Ovary (tissue), 3 donors: ENCODE data around the gene CLDN9.

ENCODE experiments used
- EP300 ChIP-seq: sonication (generic); formaldehyde crosslinking; IDR thresholded peaks from one replicate; pipeline ENCODE4 v1.6.1; 2017; ENCODE audit warnings: antibody characterized with exemption
- POLR2A ChIP-seq: fragments of 450-650 bp; IDR thresholded peaks from one replicate; pipeline ENCODE4 v1.6.1; 2017; ENCODE audit warnings: antibody characterized with exemption, mild to moderate bottlenecking, moderate library complexity
- TF ChIP-seq, protein P1 (sequence below), 3 donors: fragments of 450-650 bp in 2 of 3; fragments of 200-600 bp in 1 of 3; IDR thresholded peaks; one replicate each; pipeline versions ENCODE4 v1.5.1 to v1.8.0; 2016 to 2022; ENCODE audit warnings: antibody characterized with exemption in 3 of 3, mild to moderate bottlenecking in 1 of 3
- donor health status: DM: no; HTN: no; CAD: no.

DNA sequence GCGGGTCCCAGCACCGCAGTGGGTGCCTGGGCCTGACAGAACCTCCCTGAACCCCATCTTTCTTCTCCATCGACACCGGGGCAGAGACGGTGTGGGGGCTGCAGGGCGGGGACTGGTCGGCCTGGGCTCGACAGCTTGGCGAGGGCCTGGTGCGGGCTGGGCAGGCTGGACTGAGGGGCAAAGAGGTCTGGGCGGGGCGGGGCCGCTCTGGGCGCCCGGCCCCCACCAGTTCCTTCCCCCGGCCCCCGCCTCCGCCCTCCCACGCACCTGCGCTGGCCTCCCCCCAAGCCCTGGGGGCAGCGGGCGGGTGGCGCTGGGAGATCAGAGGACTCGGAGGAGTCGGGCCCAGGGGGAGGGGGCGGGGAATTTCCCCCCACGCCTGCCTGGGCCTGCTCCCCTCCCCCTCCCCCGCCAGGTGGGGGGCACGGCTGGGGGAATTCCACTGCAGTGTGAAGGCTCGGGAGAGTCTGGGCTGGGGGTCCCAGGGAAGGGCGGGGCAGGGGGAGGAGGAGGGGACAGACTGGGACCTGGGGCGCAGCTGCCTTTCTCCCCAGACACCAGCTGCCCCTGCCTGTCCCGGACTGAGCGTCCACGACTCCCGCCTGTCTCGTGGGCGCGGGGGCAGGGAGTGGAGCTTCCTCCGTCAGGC lies 49.5 kb upstream of the CLDN9 start:
- TF ChIP-seq, protein P1, sequence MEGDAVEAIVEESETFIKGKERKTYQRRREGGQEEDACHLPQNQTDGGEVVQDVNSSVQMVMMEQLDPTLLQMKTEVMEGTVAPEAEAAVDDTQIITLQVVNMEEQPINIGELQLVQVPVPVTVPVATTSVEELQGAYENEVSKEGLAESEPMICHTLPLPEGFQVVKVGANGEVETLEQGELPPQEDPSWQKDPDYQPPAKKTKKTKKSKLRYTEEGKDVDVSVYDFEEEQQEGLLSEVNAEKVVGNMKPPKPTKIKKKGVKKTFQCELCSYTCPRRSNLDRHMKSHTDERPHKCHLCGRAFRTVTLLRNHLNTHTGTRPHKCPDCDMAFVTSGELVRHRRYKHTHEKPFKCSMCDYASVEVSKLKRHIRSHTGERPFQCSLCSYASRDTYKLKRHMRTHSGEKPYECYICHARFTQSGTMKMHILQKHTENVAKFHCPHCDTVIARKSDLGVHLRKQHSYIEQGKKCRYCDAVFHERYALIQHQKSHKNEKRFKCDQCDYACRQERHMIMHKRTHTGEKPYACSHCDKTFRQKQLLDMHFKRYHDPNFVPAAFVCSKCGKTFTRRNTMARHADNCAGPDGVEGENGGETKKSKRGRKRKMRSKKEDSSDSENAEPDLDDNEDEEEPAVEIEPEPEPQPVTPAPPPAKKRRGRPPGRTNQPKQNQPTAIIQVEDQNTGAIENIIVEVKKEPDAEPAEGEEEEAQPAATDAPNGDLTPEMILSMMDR (IDR thresholded peaks at IDR 0.05) = no peak
- TF ChIP-seq POLR2A (no peak), EP300 (no peak)
